Measurements from ENCODE around the gene HAUS5. TPM values are rescaled to one million over a fixed set of nuclear protein-coding genes. Genes with fewer than 3 reads are reported as not detected.

The HAUS5 gene
- total RNA-seq, 2 experiments from 2014 or later = 28.4 to 29.9 TPM

DNA sequence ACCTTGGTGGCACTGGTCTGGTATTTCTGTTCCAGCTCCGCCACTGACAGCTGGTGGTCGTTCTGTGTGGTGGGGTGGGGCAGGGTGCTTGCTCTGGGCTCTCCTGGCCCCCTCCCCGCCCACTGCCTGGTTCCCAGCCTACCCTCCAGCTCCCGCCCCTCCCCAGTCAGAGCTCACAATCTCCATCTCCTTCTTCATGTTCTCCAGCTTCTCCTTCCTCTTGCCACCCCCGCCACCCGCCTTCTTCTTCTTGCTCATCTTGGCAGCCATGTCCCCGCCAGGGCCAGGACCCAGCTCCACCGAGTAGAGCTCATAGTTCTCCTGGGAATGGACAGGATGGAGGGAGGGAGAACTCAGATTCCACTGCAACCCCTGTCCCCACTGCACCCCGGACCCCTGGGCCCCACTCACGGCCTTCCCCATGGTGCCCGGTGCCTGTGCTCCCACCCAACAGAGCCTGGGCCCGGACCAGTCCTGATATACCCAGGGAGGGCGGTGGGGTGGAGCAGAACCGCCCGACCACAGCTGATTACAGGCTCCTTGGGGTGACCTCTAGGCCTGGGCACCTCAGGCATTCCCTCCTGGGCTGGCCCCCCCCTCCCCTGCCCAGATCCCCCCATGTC, 49.2 kb upstream of the HAUS5 start, which contains the start of gene ATP4A:
TSS of gene ATP4A (minus strand) at position 452 of the 623 bp plus-strand sequence. CDS start at position 423, 29 bp downstream.
- no peak for ATAC-seq (ENCODE audit: poor library complexity)
- Mint-ChIP-seq H3K9me3 (no peaks in the 10 kb centered on the region), H3K4me1 (ENCODE audit: low read depth) (peaks cover 9% of the 10 kb centered on the region), H3K4me3 (no peak within 1 kb of the TSS), H3K27me3 (peaks cover 73% of the 10 kb centered on the region), H3K27ac (no peak within 1 kb of the TSS), H3K36me3 (ENCODE audit: low read depth) (no peaks in the 10 kb centered on the region)
- Histone ChIP-seq H3K9me3 (ENCODE audit: control insufficient read depth in 1 of 2, insufficient read depth in 1 of 2, low read length in 2 of 2) (peaks cover 0 to 15% of the 10 kb centered on the region in 2 experiments), H3K4me1 (ENCODE audit: insufficient read depth, low read length) (peaks cover 9% of the 10 kb centered on the region), H3K27me3 (ENCODE audit: control insufficient read depth in 1 of 2, insufficient read depth in 2 of 2, low read length in 2 of 2) (peaks cover 12 to 36% of the 10 kb centered on the region in 2 experiments), H3K4me3 (ENCODE audit: low read length) (no peak within 1 kb of the TSS), H3K36me3 (ENCODE audit: insufficient read depth, low read length) (no peaks in the 10 kb centered on the region), H3K27ac (ENCODE audit: low read depth in 1 of 2, low read length in 2 of 2) (no peak within 1 kb of the TSS)
- TF ChIP-seq, protein P1, sequence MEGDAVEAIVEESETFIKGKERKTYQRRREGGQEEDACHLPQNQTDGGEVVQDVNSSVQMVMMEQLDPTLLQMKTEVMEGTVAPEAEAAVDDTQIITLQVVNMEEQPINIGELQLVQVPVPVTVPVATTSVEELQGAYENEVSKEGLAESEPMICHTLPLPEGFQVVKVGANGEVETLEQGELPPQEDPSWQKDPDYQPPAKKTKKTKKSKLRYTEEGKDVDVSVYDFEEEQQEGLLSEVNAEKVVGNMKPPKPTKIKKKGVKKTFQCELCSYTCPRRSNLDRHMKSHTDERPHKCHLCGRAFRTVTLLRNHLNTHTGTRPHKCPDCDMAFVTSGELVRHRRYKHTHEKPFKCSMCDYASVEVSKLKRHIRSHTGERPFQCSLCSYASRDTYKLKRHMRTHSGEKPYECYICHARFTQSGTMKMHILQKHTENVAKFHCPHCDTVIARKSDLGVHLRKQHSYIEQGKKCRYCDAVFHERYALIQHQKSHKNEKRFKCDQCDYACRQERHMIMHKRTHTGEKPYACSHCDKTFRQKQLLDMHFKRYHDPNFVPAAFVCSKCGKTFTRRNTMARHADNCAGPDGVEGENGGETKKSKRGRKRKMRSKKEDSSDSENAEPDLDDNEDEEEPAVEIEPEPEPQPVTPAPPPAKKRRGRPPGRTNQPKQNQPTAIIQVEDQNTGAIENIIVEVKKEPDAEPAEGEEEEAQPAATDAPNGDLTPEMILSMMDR (IDR thresholded peaks at IDR 0.05) = no peak
- POLR2A ChIA-PET = no interaction called here
- DNase-seq = no peak
- intact Hi-C loops (cut with DNase I, micrococcal nuclease) = loop anchor here in 1 of 2 experiments (10.0 kb wide), 1 partner anchor 111 kb away; no protein-coding TSS in a partner anchor
- CTCF ChIA-PET = no interaction called here

DNA sequence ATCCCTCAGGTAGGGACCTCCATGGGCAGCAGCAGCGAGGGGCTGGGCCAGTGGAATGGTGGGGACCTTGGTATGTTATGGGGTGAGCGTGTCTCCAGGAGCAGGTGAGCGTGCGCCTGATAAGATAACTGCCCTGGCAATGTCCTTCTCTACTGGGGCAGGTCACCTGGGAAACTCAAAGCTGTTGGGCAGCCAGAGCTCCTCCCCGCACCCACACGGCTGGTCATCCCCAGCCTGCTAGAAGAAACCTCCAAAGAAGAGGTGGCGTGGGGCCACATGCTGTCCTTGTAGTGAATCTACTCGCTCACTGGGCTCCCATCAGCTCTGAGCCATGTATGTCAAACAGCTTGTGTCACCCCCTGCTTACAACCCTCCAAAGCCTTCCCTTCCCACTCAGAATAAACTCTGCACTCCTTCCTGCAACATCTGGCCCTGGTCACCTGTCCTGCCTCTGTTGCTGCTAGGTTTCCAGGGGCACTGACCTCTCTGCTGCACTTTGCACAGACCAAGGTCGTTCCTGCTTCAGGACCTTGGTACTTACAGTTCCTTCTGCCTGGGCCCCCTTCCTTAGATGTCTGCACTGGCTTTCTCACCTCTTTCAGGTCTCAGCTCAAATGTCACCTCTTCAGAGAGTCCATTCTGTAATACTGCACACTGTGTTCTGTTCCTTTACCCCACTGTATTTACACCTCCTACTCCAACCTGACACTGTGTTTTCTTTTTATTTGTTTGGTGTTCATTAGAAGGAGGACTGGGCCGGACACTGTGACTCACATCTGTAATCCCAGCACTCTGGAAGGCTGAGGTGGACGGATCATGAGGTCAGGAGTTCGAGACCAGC, 47.3 kb upstream of the HAUS5 start:
- Histone ChIP-seq H3K9me3 (ENCODE audit: control insufficient read depth in 1 of 2, insufficient read depth in 1 of 2, low read length in 2 of 2) (peaks cover 0 to 7% of the 10 kb centered on the region in 2 experiments), H3K36me3 (ENCODE audit: insufficient read depth, low read length) (no peaks in the 10 kb centered on the region), H3K4me1 (ENCODE audit: insufficient read depth, low read length) (no peaks in the 10 kb centered on the region), H3K27me3 (ENCODE audit: control insufficient read depth in 1 of 2, insufficient read depth in 2 of 2, low read length in 2 of 2) (peaks cover 7 to 25% of the 10 kb centered on the region in 2 experiments), H3K4me3 (ENCODE audit: low read length) (no peak overlapping the region), H3K27ac (ENCODE audit: low read depth in 1 of 2, low read length in 2 of 2) (no peak overlapping the region)
- Mint-ChIP-seq H3K36me3 (ENCODE audit: low read depth) (no peaks in the 10 kb centered on the region), H3K27me3 (peaks cover 67% of the 10 kb centered on the region), H3K4me1 (ENCODE audit: low read depth) (no peaks in the 10 kb centered on the region), H3K27ac (no peak overlapping the region), H3K9me3 (no peaks in the 10 kb centered on the region), H3K4me3 (no peak overlapping the region)
- TF ChIP-seq, protein P1 (IDR thresholded peaks at IDR 0.05) = no peak
- intact Hi-C loops (cut with DNase I, micrococcal nuclease) = loop anchor here in 1 of 2 experiments (10.0 kb wide), 1 partner anchor 110 kb away; no protein-coding TSS in a partner anchor
- DNase-seq = no peak
- ChIA-PET CTCF (no interaction called here), POLR2A (interaction anchor here (0.5 kb wide), 1 partner anchor 88 kb away, joined by 4 read pairs; no protein-coding TSS in a partner anchor)
- ATAC-seq (ENCODE audit: poor library complexity) = no peak

DNA sequence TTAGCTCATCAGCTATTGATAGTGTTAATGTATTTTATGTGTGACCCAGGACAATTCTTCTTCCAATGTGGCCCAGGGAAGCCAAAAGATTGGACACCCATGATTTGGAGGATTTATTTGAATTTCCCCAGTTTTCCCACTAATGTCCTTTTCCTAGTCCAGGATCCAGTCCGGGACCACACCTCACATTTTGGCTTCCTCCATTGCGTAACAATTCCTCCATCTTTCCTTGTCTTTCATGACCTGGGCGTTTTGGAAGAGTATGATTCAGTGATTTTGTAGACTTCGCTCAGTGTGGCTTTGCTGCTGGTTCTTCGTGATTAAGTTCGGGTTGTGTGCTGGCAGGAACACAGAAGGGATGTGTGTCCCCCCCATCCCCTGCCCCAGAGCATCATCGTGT, 45.8 kb upstream of the HAUS5 start:
- Mint-ChIP-seq H3K4me3 (no peak overlapping the region), H3K4me1 (ENCODE audit: low read depth) (no peaks in the 10 kb centered on the region), H3K27me3 (peaks cover 63% of the 10 kb centered on the region), H3K27ac (no peak overlapping the region), H3K36me3 (ENCODE audit: low read depth) (no peaks in the 10 kb centered on the region), H3K9me3 (no peaks in the 10 kb centered on the region)
- POLR2A ChIA-PET = no interaction called here
- H3K4me3 ChIP-seq (ENCODE audit: low read length) = no peak overlapping the region
- no peaks in the 10 kb centered on the region for H3K36me3 ChIP-seq (ENCODE audit: insufficient read depth, low read length)
- DNase-seq (no peak), ATAC-seq (ENCODE audit: poor library complexity) (no peak)
- TF ChIP-seq, protein P1 (IDR thresholded peaks at IDR 0.05) = no peak
- intact Hi-C loops (cut with DNase I, micrococcal nuclease) = loop anchor here in 1 of 2 experiments (10.0 kb wide), 1 partner anchor 108 kb away; no protein-coding TSS in a partner anchor
- peaks cover 7 to 16% of the 10 kb centered on the region in 2 experiments for H3K27me3 ChIP-seq (ENCODE audit: control insufficient read depth in 1 of 2, insufficient read depth in 2 of 2, low read length in 2 of 2)
- H3K4me1 ChIP-seq (ENCODE audit: insufficient read depth, low read length) = no peaks in the 10 kb centered on the region
- no peak overlapping the region for H3K27ac ChIP-seq (ENCODE audit: low read depth in 1 of 2, low read length in 2 of 2)
- CTCF ChIA-PET = no interaction called here
- peaks cover 0 to 7% of the 10 kb centered on the region in 2 experiments for H3K9me3 ChIP-seq (ENCODE audit: control insufficient read depth in 1 of 2, insufficient read depth in 1 of 2, low read length in 2 of 2)
